GM12874 (cell line): Measurements from ENCODE around the gene UGT1A3.

Experiments used
- CTCF ChIP-seq: IDR thresholded peaks from 2 replicates; pipeline ENCODE4 v1.5.1; 2011; ENCODE audit warnings: low read depth, mild to moderate bottlenecking, control low read depth, low read length, moderate library complexity; ENCODE audit not compliant: insufficient read depth

UGT1A3 gene

GRCh38 chr2:233711312-233712008, 17.4 kb upstream of the UGT1A3 start:
- peak; percentile 88 for TF ChIP-seq CTCF

DNA sequence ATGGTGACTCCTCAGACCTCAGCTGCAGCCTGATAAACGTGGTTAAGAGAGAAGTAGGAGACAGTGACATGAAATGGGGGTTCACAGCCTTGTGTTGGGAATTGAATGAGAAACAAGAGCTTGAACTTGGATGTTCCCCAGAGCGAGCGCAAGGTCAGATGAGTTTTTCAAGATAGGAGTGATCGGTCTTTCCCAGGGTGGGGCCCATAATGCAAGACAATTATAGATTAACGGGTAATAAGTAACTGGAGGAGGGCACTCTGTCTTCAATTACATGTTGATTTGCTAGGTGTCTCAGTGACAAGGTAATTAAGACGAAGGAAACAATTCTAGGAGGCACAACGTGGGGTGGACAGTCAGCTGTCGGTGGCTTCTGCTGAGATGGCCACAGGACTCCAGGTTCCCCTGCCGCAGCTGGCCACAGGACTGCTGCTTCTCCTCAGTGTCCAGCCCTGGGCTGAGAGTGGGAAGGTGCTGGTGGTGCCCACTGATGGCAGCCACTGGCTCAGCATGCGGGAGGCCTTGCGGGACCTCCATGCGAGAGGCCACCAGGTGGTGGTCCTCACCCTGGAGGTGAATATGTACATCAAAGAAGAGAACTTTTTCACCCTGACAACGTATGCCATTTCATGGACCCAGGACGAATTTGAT, 16.1 kb upstream of the UGT1A3 start, which contains the start of gene UGT1A5:
Gene UGT1A5, plus strand, starts transcription at position 297 of the 651 bp plus-strand sequence. Its CDS starts 85 bp downstream, at position 382.
- no peak for TF ChIP-seq CTCF

DNA sequence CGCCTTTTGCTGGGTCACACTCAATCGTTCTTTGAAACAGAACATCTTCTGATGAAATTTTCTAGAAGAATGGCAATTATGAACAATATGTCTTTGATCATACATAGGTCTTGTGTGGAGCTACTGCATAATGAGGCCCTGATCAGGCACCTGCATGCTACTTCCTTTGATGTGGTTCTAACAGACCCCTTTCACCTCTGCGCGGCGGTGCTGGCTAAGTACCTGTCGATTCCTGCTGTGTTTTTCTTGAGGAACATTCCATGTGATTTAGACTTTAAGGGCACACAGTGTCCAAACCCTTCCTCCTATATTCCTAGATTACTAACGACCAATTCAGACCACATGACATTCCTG, 15.6 kb upstream of the UGT1A3 start:
- TF ChIP-seq CTCF, result no peak

GRCh38 chr2:233714121-233714520, 14.7 kb upstream of the UGT1A3 start:
- TF ChIP-seq CTCF, result no peak

GRCh38 chr2:233718552-233718951, 10.3 kb upstream of the UGT1A3 start, which contains the start of gene UGT1A4:
Gene UGT1A4 (plus strand): TSS chr2:233718736. CDS start chr2:233718821, 85 bp downstream.
- TF ChIP-seq CTCF, result no peak

DNA sequence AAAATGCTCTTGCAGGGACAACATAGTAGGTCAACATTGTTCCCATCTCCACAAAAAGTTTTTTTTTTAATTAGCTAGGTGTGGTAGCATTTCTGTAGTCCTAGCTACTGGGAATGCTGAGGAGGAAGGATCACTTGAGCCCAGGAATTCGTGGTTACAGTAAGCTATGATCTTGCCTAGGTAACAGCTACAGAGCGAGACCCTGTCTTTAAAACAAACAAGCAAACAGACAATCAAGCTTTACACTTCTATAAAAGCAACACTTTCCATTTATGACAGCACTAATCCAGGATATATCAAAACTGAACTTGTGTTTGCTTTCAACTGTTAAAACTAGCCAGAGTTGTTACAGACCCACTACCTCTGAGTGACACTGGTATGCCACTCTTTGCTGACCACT, 12.0 kb downstream of the UGT1A3 start:
- no peak for TF ChIP-seq CTCF

DNA sequence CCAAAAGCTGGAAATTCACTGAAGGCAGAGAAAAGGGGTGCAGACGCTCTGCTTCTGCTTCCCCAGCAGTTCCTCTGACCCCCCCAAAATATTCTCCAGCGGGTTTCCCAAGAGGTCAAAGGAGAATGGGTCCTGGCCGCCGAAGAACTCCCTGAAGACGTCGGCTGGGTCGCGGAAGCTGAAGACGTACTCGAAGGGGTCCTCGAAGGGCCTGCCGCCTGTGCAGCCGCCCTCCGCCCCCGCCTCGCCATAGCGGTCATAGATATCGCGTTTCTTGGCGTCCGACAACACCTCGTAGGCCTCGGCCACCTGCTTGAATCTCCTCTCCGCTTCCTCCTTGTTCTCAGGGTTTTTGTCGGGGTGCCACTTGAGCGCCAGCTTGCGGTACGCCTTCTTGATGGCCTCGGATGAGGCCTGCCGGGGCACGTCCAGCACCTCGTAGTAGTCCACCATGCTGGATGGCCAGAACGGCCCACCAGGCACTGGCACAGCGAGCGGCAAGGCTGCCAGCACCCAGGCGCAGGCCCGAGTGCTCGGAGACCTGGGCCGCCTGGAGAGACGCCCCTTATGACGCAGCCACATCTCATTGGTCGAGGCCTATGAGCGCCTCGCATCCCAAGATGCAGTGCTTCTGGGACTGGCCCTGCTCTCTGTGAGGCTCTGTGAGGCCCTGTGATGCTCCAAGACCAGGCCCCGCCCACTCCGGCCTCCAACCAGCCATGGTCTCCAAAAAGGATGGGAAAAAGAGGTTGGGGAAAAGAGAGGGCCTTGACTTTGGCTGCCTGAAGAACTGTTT, 14.8 kb downstream of the UGT1A3 start:
- no peak for TF ChIP-seq CTCF
